Esophagus squamous epithelium (tissue), 5 donors: Measurements from ENCODE around the gene MOV10. TPM values are rescaled to one million over a fixed set of nuclear protein-coding genes. Genes with fewer than 3 reads are reported as not detected.

Source experiments
- DNase-seq: peaks from one replicate; lab custom pipeline; 2025; lab: John Stamatoyannopoulos, UW
- H3K27ac ChIP-seq, 4 donors: fragments of 200-600 bp; sonication (generic); one replicate each; pipeline ENCODE4 v1.5.1; 2016 to 2019; ENCODE audit warnings: mild to moderate bottlenecking in 1 of 4
- H3K27me3 ChIP-seq, 4 donors: fragments of 200-600 bp; sonication (generic); 1 replicate in 3 of 4; 2 replicates in 1 of 4; pipeline versions ENCODE4 v1.5.1 to v1.6.0; 2017 to 2021; ENCODE audit warnings: antibody characterized with exemption in 1 of 4
- H3K36me3 ChIP-seq, 3 donors: fragments of 200-600 bp; sonication (generic); one replicate each; pipeline ENCODE4 v1.5.1; 2016 to 2019
- H3K4me1 ChIP-seq, 3 donors: fragments of 200-600 bp; sonication (generic); one replicate each; pipeline ENCODE4 v1.5.1; 2017 to 2019
- H3K4me3 ChIP-seq, 4 donors: fragments of 200-600 bp; sonication (generic); 1 replicate in 3 of 4; 2 replicates in 1 of 4; pipeline ENCODE4 v1.5.1; 2016 to 2019; ENCODE audit warnings: mild to moderate bottlenecking in 2 of 4, moderate library complexity in 1 of 4
- H3K9me3 ChIP-seq, 3 donors: fragments of 200-600 bp; sonication (generic); one replicate each; pipeline ENCODE4 v1.5.1; 2016 to 2019
- CTCF ChIP-seq, 6 experiments: fragments of 450-650 bp in 4 of 6; fragments of 200-600 bp in 2 of 6; sonication (generic) in 2 of 6; IDR thresholded peaks; one replicate each; pipeline ENCODE4 v1.5.1; 2016 to 2019; ENCODE audit warnings: antibody characterized with exemption in 6 of 6, mild to moderate bottlenecking in 4 of 6, moderate library complexity in 4 of 6
- POLR2A ChIP-seq, 4 donors: fragments of 450-650 bp; IDR thresholded peaks; one replicate each; pipeline ENCODE4 v1.6.1; 2017; ENCODE audit warnings: antibody characterized with exemption in 4 of 4, mild to moderate bottlenecking in 4 of 4, moderate library complexity in 3 of 4
- WGBS, 2 donors: methylation state at CpG; one replicate each; pipeline ENCODE4 v1.1.5; 2018; 5-methylcytosine and 5-hydroxymethylcytosine counted together
- intact Hi-C: fragments of 100-400 bp; cut with DNase I; formaldehyde crosslinking; loops from one replicate; pipeline ENCODE4 v1.15.0; 2022
- total RNA-seq, 4 donors: library from RNA; depleted of rRNA; stranded (reverse); fragments of >200 nt; gene quantifications; one replicate each; pipeline ENCODE4 v1.1.0, GENCODE V29; 2016
- donor health status: DM: yes; HTN: yes; CAD: no.

Gene MOV10
- total RNA-seq, 4 donors from 2014 or later, result 16.5 to 34.2 (median 28.9) TPM

GRCh38 chr1:112697781-112698201, 23.3 kb downstream of the MOV10 start:
- no peaks in the 10 kb centered on the region for H3K27me3 ChIP-seq
- intact Hi-C loops, result no loop called here
- peak overlapping the region in 2 of 4 donors; percentile 95 to 96 for H3K27ac ChIP-seq
- peaks cover 20 to 47% (median 33%) of the 10 kb centered on the region in 3 donors for H3K4me1 ChIP-seq
- no peak overlapping the region for H3K4me3 ChIP-seq
- TF ChIP-seq POLR2A (IDR thresholded peaks at IDR 0.05), result no peak
- no peak for TF ChIP-seq CTCF (IDR thresholded peaks at IDR 0.05)
- 89% methylated on average over 9 of the region's 9 CpGs; no CpG with 5 or more reads in 1 of the 2 donors for WGBS, 2 donors
- H3K9me3 ChIP-seq, result no peaks in the 10 kb centered on the region
- no peak for DNase-seq
- H3K36me3 ChIP-seq, result peaks cover 29 to 95% (median 30%) of the 10 kb centered on the region in 3 donors

GRCh38 chr1:112698366-112699310, 24.2 kb downstream of the MOV10 start:
- DNase-seq, result no peak
- Histone ChIP-seq H3K36me3 (peaks cover 25 to 95% (median 26%) of the 10 kb centered on the region in 3 donors), H3K27me3 (no peaks in the 10 kb centered on the region), H3K27ac (peak overlapping the region; percentile 40 to 96 (median 95)), H3K4me3 (no peak overlapping the region), H3K9me3 (no peaks in the 10 kb centered on the region), H3K4me1 (peaks cover 20 to 56% (median 37%) of the 10 kb centered on the region in 3 donors)
- 59 to 67% methylated on average over 11 to 13 of the region's 17 CpGs for WGBS, 2 donors
- TF ChIP-seq POLR2A (IDR thresholded peaks at IDR 0.05) (no peak), CTCF (IDR thresholded peaks at IDR 0.05) (no peak)
- intact Hi-C loops, result no loop called here

GRCh38 chr1:112699425-112700144, 25.1 kb downstream of the MOV10 start:
- 70 to 78% methylated on average over 9 to 12 of the region's 13 CpGs for WGBS, 2 donors
- Histone ChIP-seq H3K36me3 (peaks cover 16 to 86% (median 16%) of the 10 kb centered on the region in 3 donors), H3K4me1 (peaks cover 27 to 65% (median 47%) of the 10 kb centered on the region in 3 donors), H3K27me3 (no peaks in the 10 kb centered on the region), H3K9me3 (no peaks in the 10 kb centered on the region), H3K27ac (peak overlapping the region; percentile 40 to 96 (median 95)), H3K4me3 (no peak overlapping the region)
- TF ChIP-seq POLR2A (IDR thresholded peaks at IDR 0.05) (no peak), CTCF (IDR thresholded peaks at IDR 0.05) (no peak)
- DNase-seq, result no peak
- intact Hi-C loops, result loop anchor here (10.0 kb wide), 1 partner anchor 195 kb away; the partner anchor contains the start of gene WNT2B

GRCh38 chr1:112700290-112701226, 26.1 kb downstream of the MOV10 start:
- Histone ChIP-seq H3K4me1 (peaks cover 36 to 75% (median 57%) of the 10 kb centered on the region in 3 donors), H3K4me3 (no peak overlapping the region), H3K27me3 (no peaks in the 10 kb centered on the region), H3K9me3 (no peaks in the 10 kb centered on the region), H3K36me3 (peaks cover 6 to 76% (median 16%) of the 10 kb centered on the region in 3 donors), H3K27ac (peak overlapping the region; percentile 74 to 96 (median 95))
- peak; percentile 19 for DNase-seq
- WGBS, 2 donors, result 8 to 10% methylated on average over 2 to 4 of the region's 7 CpGs
- intact Hi-C loops, result loop anchor here (10.0 kb wide), 1 partner anchor 196 kb away; the partner anchor contains the start of gene WNT2B
- TF ChIP-seq CTCF (IDR thresholded peaks at IDR 0.05), result peak in 3 of 6 experiments; percentile 13 to 25 (median 15)
- TF ChIP-seq POLR2A (IDR thresholded peaks at IDR 0.05), result no peak
